HS-5 (cell line): ENCODE data around the gene CFAP45.
A peak's percentile ranks its signal among the peaks of the same experiment; 100 is the strongest.

Source experiments
- DNase-seq: peaks from one replicate; pipeline ENCODE4 v3.0.0-alpha.2; 2012; ENCODE audit warnings: low read depth

Gene CFAP45

DNA sequence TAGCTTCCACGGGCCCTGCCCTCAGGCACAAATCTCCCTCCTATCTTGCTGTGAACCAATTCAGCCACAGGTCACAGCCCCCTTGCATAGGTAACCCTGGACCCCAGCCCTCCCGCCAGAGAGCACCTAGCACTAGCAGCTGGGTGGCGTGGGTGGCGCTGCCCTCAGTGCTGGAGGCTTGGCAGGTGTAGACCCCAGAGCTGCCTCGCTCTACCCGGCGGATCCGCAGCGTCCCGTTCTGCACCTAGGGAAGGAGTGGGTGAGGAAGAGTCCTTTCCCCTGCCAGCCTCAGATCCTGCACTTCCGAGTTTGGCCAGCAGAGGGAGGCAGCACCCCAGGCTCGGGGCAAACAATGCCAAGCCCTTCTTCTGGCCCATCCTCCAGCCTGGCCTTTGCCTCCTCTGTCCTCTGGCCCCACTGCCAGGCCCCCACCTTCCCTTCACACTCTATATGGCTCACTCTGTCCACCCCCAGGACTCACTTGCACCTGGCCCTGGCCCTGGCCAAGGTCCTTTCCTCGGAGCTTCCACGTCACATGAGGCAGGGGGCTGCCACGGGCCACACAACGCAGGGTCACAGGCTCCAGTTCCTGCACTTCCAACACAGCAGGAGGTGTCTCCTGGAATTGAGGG is 36.4 kb upstream of the CFAP45 start:
- DNase-seq: no peak

DNA sequence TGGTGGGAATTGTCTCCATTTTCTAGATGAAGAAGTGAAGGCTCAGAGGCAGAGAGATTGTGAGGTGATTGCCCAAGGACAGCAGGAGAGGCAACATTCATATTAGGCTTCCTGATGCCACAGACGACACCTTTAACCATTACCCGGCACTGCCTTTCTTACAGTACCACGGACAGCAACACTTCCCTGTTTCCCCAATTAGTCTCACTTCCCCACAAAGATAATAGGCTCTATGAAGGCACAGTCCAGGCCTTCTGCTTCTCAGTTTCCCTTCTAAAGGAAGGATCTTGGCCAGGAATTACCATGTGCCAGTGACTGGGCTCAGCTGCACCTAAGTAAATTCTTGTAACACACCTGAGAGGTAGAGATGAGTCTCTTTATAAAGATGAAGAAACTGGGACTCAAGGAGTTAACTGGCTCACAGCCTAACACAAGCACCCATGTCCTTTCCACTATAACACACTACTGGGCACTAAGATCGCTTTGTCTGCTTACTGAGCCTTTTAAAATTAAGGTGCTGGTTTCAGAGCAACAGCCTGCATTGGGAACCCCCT is 35.8 kb upstream of the CFAP45 start:
- no peak for DNase-seq

DNA sequence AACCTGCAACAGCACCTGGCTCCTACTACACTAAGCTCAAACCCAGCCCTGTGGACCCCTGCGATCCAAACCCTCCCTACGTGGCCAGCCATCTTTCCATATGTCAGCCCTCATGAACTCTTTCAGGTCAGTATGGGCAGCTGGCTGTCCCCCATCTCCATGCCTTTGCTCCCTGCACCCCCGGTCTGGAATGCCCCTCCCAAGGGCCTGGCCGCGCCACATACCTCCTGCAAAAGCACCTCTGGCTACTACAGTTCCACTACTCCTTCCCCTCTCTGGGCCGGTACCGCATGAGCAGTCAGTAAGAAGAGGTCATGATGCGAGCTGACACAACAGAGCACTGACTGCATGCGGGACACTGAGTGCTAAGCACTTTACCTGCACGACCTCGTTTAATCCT is 35.3 kb upstream of the CFAP45 start:
- DNase-seq: no peak

DNA sequence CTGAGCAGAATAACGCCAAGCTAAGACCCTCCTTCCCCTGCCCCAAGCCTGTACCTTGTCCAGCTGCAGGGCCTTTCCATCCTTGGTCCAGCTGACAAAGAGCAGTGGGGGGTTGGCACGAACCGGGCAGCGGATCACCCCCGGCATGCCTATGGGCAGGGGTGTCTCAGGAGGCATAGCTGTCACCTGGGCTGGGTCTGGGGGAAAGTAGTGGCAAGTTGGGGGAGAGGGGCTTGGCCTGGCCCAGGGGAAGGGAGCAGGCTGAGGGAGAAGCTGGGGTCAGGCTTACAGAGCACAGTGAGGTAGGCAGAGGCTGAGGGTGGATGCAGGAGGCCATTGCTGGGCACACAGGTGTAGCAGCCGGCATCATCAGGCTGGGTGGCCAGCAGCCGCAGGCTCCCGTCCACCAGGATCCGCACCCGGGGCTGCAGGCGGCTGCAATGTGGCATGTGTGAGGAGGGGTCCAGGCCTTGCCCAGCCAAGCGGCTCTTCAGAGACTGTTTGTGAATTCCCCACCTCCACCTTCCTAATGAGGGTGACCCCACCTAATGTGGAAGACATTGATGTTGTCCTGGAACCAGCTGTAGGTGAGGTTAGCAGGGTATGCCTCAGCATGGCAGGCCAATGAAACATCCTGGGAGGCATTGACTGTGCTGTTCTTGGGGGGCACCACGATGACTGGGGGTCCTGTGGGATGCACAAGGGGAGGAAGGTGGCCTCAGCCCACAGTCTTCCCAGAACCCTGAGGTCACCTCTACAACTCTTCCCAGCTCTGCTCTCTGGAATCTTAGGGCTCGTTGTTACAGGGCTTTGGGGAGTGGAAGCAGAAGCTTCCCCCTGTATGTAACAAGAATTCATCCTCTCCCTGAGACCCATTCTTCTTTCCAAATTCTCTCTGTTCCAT is 34.4 kb upstream of the CFAP45 start:
- no peak for DNase-seq

DNA sequence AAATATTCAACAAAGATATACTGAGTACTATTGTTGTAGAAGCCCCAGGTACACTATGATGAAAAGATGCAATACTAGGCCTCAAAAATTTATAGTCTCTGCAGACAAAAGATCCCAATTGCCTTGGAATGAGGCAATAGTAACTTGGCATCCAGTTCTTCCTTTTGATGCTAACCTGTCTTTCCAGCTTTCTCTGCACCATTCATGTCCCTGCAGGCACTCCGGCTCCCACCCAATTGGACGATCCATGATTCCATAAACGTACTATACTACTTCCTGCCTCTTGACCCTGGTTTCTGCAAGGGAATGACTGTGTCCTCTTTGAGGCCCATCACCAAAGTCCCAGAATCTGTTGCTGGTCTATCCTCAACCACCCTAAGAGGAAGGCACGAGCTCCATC is 33.4 kb upstream of the CFAP45 start:
- DNase-seq: no peak

DNA sequence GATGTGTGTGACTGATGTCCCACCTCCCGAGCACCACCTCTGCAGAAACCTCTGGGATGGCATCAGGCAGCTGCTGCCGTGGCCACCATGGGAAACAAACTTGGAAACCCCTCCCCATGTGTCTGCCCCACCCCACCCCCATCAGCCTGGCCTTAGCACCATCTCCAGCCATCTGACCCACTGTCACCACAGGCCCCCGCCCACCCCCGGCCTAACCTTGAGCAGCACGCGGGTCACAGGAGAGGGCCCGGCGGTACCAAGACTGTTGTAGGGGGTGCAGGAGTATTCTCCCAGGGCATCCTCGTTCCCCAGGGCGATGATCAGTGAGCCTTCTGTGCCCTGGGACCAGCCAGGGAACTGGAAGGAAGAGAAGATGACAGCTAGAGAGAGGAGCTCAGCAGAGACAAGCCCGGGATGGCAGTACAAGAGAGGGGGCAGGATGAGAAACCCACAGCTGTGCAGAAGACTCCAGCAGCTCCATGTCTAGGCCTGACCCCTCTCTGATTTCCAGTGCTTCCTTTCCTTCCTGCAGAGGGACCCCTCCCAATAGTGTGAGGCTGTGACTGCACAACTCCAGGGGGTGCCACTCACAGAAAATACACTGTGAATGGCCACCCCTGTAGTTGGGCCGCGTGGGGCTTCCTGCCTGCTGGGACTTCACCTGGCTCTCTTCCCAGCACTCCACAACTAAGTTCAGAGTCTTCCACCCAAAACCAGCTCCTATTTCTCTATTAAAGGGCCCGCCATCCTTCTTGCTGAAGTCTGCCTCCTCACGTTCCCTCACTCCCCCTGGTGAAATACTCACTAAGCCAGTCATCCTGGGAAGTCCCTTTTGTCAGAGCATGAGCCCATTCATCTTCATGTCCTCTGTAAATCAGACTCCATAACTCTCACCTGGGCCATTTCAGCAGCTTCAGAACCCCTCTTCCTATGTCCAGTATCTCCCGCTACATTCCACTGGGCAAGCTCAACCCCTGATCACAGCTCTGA is 32.6 kb upstream of the CFAP45 start:
- DNase-seq: no peak

DNA sequence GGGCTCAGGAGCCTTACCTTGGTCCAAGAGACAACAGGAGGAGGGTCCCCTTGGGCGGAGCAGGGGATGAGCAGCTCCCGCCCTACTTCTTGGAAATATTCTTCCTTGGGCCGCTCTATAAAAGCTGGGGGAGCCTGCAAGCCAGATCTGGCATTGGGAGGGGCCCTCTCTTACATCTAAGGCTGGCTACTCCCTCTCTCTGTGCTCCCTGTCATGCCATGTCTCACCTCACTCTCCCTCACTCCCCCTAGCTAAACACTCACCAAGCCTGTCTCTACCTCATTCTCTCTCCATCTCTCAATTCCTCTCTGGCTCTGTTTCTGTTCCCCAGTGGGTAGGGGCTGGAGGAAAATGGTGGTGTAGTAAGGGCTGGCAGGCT is 31.8 kb upstream of the CFAP45 start:
- no peak for DNase-seq

DNA sequence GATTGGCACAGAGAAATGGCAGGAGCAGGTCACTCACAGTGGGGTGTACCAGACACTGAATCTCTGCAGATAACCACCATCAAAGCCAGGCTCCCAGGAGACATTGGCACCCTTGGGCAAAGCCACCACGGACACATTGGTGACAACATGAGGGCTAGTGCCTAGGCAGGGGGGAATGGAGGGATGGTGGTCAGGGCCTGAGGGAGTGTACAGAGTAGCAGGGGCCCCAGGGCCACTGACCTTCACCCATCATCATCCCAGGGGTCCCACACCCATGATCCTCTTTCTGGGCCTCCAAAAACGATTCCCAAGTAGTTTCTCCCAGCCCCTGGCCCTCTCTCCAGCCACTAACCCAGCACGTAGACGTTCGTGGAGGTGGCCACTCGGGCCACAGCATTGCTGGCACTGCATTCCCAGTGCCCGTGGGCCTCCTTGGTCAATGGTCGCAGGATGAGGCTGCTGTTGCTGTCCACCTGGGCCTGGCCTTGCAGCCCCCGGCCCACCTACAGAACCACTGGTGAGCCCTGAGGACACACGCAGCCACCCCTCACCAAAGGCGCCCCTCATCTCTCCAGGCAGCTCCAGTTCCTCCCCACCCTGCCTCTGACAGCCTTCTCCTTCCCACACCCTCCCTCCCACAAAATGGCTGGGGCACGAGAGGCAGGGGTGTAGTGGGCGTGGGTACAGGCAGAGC is 31.3 kb upstream of the CFAP45 start:
- DNase-seq: no peak

DNA sequence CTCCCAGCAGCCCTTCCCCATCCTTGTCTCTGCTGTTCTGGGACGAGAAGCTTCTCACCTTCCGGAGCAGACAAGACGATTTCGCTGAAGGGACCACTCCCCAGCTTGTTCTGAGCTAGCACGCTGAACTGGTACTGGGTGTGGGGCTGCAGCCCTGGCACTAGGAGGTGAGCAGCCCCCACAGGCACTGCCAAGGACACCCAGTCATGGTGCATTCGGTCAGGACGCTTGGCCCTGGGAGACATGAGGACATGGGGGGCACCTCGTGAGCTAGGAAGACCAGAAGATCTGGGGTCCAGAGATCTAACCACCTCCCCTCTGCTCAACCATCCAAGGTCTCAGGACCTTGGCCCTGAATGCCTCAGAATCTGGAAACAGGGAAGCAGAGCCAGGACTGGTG is 30.7 kb upstream of the CFAP45 start:
- DNase-seq: no peak

DNA sequence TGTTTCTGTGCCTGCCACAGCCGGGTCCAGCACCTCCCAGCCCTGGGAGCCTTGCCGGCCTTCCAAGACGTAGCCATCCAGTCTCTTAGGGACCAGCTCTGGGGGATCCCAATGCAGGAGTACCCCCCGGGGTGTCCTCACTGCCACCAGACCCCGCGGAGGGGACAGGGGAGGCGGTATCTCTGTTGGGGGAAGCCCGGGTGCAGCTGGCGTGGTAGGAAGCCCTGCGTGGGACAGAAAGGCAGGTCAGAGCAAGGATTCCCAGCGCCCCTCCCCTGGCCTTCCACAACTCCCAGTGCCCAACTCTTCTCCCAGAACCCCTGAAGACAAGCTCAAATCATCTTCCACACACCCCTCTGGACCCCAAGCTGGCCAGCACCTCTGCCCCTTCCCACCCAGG is 30.3 kb upstream of the CFAP45 start:
- no peak for DNase-seq

DNA sequence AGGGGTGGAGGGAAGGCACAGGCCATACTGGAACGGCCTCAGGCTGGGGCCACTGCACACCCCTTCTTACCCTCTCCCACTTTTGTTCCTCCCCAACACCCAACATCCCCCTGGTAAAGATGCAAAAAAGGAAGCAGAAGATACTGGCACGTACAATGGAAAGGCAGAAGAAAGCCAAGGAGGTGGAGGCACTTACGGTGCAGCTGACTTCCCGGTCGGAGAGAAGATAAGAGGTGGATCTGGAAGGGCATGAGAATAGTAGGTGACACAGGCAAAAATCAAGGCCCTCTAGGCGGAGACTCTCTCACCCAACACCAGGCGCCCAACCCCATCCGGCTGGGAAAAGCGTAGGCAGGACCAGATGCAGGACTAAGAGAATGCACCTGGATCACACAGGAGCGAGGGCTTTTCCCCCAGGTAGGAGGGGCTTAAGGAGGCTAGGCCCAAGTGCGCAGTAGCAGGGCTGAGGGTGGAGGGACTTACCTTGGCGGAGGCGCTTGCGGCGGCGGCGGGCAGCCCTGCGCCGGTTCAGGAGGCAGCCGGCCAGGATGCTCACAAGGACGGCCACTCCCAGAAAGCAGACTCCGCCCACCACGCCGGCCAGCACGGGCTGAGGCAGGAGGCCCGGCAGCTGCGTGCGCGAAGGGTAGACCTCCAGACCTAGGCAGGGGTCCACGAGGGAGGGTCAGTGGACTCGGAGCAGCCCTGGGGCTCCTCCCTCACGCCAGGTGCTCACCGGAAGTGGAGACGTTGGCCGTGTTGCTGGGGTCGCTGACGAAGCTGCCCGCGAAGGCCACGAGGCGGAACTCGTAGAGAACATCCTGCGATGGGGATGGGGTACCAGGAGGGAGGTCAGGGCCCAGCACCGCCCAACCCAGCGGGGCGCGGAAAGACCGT is 29.4 kb upstream of the CFAP45 start:
- no peak for DNase-seq

DNA sequence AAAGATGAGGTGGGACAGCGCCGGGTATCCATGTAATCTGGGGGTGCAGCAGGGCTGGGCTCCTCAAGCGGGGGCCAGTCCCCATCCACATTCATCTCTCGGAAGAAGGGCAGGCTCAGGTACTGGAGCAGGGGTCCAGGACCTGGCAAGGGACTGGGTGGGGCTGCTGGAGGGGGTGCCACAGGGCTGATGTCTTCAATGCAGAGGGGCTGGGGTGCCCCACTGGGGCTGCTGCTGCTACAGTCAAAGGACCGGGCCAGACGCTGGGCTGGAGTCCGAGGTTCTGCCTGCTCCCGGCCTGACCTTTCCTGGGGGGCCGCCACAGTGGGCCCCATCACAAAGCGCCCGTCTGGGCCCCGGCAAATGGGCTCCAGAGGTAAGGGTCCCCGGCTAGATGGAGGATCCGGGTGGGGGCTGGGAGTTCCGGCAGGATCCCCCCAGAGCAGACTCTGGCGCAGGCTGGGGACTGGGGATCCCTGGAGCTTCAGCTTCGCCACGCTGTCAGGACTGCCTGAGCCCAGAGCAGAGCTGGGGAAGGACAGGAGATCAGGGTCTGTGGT is 28.6 kb upstream of the CFAP45 start:
- DNase-seq: no peak

DNA sequence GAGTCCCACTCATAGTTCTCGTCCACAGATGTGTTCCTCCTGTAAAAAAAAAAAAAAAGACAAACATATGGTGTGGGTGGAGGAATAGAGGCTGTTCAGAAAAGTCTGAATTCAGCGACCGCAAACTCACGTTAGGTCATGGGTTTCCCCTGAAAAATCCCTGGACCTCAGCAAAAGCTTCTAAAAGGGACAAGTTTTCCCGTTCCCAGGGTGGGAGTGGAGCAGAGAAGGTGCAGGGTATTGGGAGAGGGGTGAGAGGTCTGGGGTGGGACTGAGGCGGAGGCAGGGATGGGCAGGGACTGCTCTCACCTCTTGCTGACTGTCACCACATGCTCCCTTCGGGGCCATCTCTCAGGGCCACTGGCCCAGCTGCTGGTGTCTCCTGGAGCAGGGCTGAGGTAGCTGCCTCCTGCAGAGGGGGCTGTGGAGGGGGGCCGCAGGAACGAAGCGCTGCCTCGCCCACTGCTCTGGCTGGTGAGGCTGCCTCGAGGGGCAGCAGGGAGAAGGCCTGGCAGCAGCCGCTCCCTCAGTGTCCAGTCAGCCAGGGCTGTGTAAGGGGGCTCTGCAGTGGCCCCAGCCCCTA is 28.0 kb upstream of the CFAP45 start:
- no peak for DNase-seq

DNA sequence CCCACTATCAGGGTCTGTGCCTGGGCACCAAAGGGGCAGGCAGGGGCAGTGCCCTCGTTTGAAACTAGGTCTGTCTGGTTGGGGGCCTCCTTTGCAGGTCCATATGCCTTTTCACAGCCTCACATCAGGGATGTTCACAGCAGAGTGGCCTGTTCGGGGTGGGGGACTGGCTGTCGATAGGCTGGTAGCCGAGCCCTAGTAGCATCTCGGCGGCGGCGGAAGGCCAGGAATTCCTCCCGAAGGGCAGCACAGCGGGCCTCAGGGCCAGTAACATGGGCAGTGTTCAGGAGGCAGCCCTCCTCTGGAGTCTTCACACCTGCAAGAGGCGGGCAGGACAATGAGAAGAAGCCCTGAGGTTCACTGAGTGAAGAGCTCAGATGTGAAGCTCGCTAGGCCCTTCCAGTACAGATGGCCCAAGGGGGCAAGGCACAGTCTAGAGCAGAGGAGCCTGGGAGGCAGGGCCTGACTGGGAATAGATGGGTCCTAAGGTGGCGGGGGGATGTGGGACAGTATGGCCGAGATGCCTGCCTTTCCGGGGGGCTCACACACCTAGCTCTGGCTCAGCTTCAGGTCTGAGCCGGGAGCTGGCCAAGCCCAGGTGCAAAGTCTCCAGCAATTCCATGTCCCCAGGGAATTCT is 27.4 kb upstream of the CFAP45 start:
- no peak for DNase-seq

DNA sequence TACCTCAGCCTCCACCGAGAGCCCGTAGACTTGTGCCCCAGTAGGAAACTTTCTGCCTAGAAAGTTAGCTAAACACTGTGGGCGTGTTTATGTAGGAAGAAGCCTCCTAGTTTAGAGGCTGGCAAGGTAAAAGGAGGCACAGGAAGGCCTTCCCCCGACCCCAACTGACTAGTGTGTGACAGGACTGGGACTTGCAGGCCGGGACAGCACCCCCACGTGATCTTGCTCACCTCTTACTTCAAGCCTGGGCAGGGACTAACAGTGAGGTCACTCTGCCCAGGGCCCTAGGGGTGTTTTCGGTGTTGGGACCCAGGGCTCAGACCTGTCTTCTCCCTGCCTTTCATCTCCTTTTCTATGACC is 25.7 kb upstream of the CFAP45 start:
- peak; percentile 22 for DNase-seq

DNA sequence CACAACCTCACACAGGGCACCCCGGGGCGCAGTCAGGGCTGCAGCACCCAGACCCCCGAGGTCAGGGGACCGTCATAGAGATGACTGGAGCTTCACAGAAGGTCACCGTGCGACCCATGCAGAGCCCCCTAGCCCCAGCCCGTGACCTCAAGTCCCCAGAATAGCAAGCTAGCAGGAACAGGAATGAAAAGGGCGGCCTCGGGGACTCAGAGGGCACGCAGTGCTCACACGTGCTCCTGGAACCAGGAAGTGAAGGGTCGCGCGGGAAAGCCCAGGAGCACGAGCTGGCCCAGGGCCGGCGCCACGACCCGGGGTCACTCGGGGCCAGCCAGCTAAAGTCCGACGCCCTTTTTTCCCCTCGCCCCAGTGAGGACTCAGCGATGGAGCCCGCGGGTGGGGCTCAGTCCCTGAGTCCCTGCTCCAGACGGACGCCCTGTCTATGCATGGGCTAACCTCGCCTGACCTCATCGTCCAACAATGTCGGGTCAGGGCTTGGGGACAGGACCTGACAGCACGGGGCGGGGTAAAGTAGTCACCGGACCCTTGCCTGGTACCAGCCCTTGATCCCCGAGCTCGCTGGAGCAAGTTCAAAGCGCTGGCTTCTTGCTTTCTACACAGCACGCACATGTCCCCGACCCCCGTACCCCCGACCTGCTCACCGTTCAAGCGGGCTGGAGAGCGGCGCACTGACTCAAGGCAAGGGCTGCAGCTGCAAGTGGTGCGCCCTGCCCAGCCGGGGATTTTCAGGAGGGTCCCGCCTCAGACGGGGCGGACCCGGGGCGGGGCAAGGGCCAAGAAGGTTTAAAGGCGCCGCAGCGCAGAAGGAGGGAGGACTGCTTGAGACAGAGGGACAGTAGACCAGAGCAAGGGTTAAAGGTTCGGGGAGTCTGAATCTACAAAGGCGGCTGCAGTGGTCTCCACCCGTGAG is 25.1 kb upstream of the CFAP45 start, which contains the start of gene TAGLN2:
Gene TAGLN2, minus strand, starts transcription at position 717 of the 928 bp plus-strand sequence. CDS start 4,998 bp downstream, outside the sequence.
- DNase-seq: peak; percentile 73

DNA sequence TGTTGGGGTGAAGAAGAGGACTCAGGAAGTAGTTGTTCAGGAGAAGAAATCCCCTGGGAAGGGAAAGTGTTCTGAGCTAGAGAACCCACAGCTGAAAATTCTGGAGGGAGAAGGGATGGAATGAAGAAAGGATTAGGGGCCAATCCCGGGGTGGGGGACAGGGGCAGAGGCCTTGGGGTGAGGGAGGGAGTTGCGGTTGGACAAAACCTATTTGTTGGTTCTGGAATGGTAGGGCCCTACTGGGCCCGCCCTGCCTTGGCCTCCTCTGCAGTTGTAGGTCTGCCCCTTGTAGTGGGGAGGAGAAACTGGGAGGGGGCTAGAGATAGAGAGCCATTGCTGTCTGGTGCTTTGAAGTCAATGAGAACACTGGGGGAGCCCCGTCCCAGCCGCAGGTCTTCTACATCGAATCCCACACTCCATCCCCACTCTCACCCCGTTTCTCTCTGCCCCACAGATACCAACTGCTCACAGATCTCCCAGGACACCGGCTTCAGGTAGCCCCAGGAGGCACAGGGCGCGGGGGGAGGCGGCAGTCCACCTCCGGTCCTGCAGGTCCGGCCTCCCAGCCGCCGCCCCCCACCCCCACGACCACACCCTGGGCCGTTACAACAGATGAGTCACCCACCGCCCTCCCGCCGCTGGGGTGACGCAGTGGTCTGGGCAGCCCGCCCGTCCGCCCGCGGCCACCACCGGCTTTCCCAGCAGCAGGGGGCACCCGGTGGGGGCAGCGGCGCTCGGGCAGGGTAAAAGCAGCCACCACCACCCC is 24.2 kb upstream of the CFAP45 start:
- peak; percentile 53 for DNase-seq
